NCI-H446 (cell line): ENCODE measurements around the gene UBE2V1.

Experiments
- DNase-seq, 2 experiments: peaks; one replicate each; lab custom pipeline; 2025; lab: John Stamatoyannopoulos, UW

Gene UBE2V1

GRCh38 chr20:50043573-50044352 lies 69.2 kb downstream of the UBE2V1 start:
- DNase-seq: no peak

- no peak for DNase-seq
Observed at GRCh38 chr20:50042370-50043313, 70.3 kb downstream of the UBE2V1 start.

GRCh38 chr20:50041246-50041873 lies 71.6 kb downstream of the UBE2V1 start:
- no peak for DNase-seq

GRCh38 chr20:50040432-50041245 lies 72.3 kb downstream of the UBE2V1 start:
- peak in 1 of 2 experiments; percentile 22 for DNase-seq

- no peak for DNase-seq
Observed at GRCh38 chr20:50039706-50040431, 73.1 kb downstream of the UBE2V1 start.

GRCh38 chr20:50038574-50038991 lies 74.4 kb downstream of the UBE2V1 start:
- no peak for DNase-seq

GRCh38 chr20:50038169-50038568 lies 74.8 kb downstream of the UBE2V1 start:
- no peak for DNase-seq

GRCh38 chr20:50037575-50037974 lies 75.4 kb downstream of the UBE2V1 start:
- DNase-seq: no peak

- DNase-seq: no peak
Observed at GRCh38 chr20:50037123-50037522, 75.8 kb downstream of the UBE2V1 start.

GRCh38 chr20:50036703-50037102 lies 76.2 kb downstream of the UBE2V1 start:
- DNase-seq: no peak

GRCh38 chr20:50034567-50035180 lies 78.3 kb downstream of the UBE2V1 start:
- DNase-seq: peak; percentile 67 to 82

- no peak for DNase-seq
Observed at GRCh38 chr20:50032955-50033666, 79.8 kb downstream of the UBE2V1 start.
